GM12864 (cell line): Measurements from ENCODE around the gene CFAP141.
"Not testable (repeated sequence)": the region's sequence is repeated elsewhere in the genome, so short reads cannot be mapped to it uniquely, and the experiment has no call there.

Experiments used
- DNase-seq: peaks from one replicate; pipeline ENCODE4 v3.0.0-alpha.2; 2011; ENCODE audit warnings: low read depth
- H3K4me3 ChIP-seq: 2 replicates; pipeline ENCODE4 v1.5.1; 2011; ENCODE audit warnings: mild to moderate bottlenecking, low read depth, low read length, control low read depth
- CTCF ChIP-seq: IDR thresholded peaks from 2 replicates; pipeline ENCODE4 v1.5.1; 2011; ENCODE audit warnings: low read depth, mild to moderate bottlenecking, moderate library complexity, low read length, control low read depth, inconsistent platforms; ENCODE audit errors: missing control alignments

CFAP141 gene

GRCh38 chr1:154237435-154237834, 31.3 kb upstream of the CFAP141 start:
- TF ChIP-seq CTCF, result no peak
- DNase-seq, result no peak
- H3K4me3 ChIP-seq, result no peak overlapping the region

GRCh38 chr1:154236855-154237254, 30.7 kb upstream of the CFAP141 start:
- DNase-seq, result no peak
- no peak for TF ChIP-seq CTCF
- H3K4me3 ChIP-seq, result no peak overlapping the region

- not testable (repeated sequence) for H3K4me3 ChIP-seq, DNase-seq
Observed at GRCh38 chr1:154233127-154233526, 27.0 kb upstream of the CFAP141 start.

GRCh38 chr1:154231112-154231511, 25.0 kb upstream of the CFAP141 start:
- not testable (repeated sequence) for DNase-seq, H3K4me3 ChIP-seq

- DNase-seq, result no peak
- no peak for TF ChIP-seq CTCF
Observed at GRCh38 chr1:154225370-154225769, 19.2 kb upstream of the CFAP141 start.

GRCh38 chr1:154223621-154224020, 17.5 kb upstream of the CFAP141 start:
- no peak for DNase-seq
- TF ChIP-seq CTCF, result no peak
- no peak overlapping the region for H3K4me3 ChIP-seq

More at GRCh38 chr1:154225370-154225769, 19.2 kb upstream of the CFAP141 start:
- H3K4me3 ChIP-seq, result no peak overlapping the region

GRCh38 chr1:154222918-154223317, 16.8 kb upstream of the CFAP141 start:
- H3K4me3 ChIP-seq, result peak overlapping the region; percentile 8; the same call in 1 of the 2 replicates
- TF ChIP-seq CTCF, result no peak
- DNase-seq, result no peak

GRCh38 chr1:154222518-154222917, 16.4 kb upstream of the CFAP141 start:
- no peak for DNase-seq
- H3K4me3 ChIP-seq, result peak overlapping the region; percentile 86
- TF ChIP-seq CTCF, result no peak
